GM19099 (cell line): Measurements from ENCODE around the gene FRY.

ENCODE experiments used
- POLR2A ChIP-seq: IDR thresholded peaks from 3 replicates; pipeline ENCODE4 v1.6.1; 2011; ENCODE audit warnings: low read depth; ENCODE audit not compliant: insufficient read length; ENCODE audit errors: extremely low read depth

The FRY gene

DNA sequence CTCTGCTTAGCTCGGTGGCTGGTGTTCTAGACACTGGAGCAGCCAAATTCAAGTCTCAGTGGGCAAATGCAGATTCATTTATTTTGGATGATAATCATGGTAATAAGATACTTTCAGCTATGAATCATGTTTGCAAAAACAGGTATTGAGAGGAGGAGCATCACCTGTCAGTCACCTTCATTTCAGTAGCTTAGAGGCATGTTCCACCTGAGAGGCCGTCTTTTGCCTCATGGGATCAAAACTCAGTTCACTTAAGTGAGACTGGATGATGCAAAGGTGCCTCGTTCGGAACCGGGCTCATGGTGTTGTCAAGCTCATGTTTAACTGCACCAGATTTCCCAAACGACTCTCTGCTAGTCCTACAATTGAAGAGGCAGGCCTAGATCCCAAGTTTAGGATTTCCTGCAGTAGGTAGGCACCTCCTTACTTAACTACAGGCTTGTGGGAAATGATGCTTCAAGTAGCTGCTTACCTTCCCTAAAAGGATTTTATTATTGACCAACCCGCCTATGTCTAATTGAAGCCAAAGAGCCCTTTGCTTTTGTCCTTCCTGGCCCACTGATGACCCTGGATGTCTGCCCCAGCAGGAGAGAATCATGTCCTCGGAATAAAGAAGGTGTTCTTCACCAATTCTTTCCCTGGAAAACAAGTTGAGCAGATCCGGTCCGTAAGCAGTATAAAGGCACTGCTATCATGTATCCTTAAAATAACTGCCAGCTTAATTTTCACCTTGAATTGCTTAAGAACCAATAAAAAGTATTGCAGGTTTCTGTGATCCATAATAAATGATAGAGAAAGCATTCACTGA is 223.5 kb downstream of the FRY start:
- no peak for TF ChIP-seq POLR2A

DNA sequence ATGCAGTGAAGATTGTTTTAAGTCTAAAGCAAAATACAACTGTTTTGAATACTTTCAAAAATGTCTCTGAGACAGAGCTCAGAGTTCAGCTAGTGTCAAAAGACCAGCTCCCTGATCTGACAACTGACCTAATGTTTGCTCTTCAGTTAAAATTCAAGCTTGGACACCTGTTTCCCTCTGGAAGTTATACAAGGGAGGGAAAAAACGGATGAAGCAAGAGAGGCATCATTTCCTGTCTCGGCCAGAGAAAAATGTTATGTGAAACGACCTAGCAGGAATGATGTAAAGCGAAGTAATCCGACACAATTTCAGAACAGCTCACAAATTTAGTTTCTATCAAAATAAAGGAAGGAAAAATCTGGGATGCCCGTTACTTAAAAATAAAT is 224.1 kb downstream of the FRY start:
- no peak for TF ChIP-seq POLR2A

GRCh38 chr13:32256243-32256642 is 224.7 kb downstream of the FRY start:
- TF ChIP-seq POLR2A = no peak

DNA sequence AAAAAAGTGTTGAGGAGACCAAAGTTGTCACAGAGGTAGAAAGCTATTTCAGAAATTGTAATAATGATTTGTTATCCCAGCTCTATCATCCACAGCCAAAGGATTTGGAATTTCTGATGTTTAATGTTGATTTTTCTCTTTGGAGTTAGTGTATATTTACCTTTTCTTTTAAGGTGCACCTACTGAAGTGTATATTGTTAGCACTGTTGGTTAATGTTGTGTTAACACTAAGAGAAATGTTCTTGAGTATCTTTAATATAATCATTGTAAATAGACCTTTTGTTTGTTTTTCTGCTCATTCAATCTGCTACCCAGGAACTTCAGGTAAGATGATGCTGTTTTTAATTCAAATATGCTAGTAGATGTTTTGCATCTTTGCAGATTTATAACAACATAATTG is 226.1 kb downstream of the FRY start:
- no peak for TF ChIP-seq POLR2A

DNA sequence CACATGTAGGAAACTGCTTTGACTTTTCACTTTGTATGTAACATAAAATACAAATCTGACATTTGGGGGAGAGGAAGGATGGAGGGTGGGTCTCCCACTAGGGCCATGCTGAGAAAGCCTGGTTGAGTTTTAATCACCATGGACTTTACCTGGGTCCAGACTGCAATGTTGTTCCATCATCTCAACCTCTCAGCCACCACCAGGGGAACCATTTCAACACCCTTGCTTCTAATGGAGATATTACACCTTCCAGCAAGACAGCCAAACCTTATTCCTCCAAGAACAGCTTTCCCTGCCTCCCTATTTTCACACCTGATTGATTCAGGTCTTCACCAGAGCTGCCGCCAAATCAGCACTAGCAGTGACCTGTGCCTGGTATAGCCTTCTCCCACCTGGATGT is 227.5 kb downstream of the FRY start:
- TF ChIP-seq POLR2A = no peak

GRCh38 chr13:32261567-32261966 is 230.0 kb downstream of the FRY start:
- no peak for TF ChIP-seq POLR2A

DNA sequence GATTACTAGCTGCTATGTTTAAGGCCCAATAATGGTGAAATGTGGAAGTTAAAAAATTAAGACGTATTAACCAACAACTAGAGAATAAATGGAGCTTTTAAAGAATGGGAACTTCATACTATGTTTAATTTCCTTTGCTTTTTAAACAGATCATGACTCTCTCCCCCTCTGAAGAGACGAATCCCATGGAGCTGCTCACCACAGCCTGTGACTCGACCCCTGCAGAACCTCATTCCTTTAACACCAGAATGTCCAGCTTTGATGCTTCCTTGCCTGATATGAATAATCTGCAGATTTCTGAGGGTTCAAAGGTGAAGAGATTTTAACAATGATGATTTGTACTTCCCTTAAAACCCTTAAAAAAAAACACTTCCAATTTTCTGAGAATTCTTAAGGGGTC is 230.6 kb downstream of the FRY start:
- no peak for TF ChIP-seq POLR2A

GRCh38 chr13:32262619-32263018 is 231.0 kb downstream of the FRY start:
- TF ChIP-seq POLR2A = no peak

DNA sequence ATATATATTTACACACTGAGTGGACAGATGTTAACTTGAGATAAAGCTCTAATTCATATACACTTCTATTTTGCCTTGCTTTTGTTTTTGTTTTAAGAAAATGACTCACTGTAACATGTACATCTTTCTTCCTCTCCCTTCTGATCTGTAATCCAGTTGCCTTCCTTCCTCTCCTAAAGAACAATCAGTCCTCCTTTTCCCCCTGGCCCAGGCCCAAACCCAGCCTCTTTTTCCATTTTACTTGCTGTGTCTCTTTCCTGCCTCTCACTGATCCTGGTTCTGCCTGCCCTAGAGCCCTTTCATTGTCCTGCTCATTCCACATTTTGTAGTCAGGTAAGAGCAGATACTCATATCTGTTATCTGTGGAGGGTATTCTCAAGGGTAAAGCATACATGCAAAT is 232.8 kb downstream of the FRY start:
- no peak for TF ChIP-seq POLR2A

DNA sequence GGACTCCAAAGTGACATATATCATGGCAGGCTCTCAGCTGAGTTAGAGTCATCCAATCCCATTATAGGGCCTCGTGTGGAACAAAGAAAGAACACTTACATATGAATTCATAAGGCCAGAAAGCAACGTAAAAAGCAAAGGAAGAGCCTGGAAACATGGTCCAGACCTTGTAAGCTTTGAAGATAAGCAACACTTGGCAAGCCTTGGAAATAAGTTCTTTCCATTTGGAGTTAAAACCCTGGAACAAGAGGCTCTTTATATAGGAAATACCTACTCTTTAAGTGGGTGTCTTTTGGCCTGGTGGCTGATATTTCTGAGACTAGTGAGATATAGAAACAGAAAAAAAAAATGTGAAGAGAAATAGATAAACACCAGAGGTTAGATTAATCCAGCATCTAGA is 234.2 kb downstream of the FRY start:
- TF ChIP-seq POLR2A = no peak

- TF ChIP-seq POLR2A = no peak
Observed at GRCh38 chr13:32266130-32266529, 234.6 kb downstream of the FRY start.

- no peak for TF ChIP-seq POLR2A
Observed at GRCh38 chr13:32267836-32268439, 236.4 kb downstream of the FRY start.

GRCh38 chr13:32272021-32272683 is 240.6 kb downstream of the FRY start:
- TF ChIP-seq POLR2A = no peak

- TF ChIP-seq POLR2A = no peak
Observed at GRCh38 chr13:32277839-32278238, 246.3 kb downstream of the FRY start.

- no peak for TF ChIP-seq POLR2A
Observed at GRCh38 chr13:32278426-32278825, 246.9 kb downstream of the FRY start.

DNA sequence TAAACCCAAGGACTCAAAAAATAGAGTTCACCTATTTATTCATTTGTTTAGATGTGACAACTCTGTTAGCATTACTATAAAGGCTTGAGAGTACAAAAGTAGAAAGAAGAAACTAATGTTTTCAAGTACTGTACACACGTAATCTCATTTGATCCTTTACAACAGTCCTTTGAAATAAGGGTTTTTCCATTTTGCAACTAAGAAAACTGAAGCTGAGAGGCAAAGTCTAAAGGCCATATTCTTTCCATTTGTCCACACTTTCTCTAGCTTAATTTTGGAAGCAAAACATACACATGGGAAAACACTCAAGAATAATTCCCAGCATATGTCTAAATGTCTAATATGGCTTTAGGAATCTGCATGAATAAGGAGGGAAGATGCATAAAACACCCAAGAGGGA is 249.5 kb downstream of the FRY start:
- no peak for TF ChIP-seq POLR2A
